GM21717 (cell line): ENCODE measurements around the gene PTK6.
"Not testable (repeated sequence)": the region's sequence is repeated elsewhere in the genome, so short reads cannot be mapped to it uniquely, and the experiment has no call there.

Experiments
- ATAC-seq: cut with Tn5 transposase; IDR thresholded peaks from one replicate; pipeline ENCODE4 v1.9.1; 2021; ENCODE audit warnings: mild to moderate bottlenecking, moderate library complexity; ENCODE audit not compliant: unreplicated experiment

Gene PTK6

DNA sequence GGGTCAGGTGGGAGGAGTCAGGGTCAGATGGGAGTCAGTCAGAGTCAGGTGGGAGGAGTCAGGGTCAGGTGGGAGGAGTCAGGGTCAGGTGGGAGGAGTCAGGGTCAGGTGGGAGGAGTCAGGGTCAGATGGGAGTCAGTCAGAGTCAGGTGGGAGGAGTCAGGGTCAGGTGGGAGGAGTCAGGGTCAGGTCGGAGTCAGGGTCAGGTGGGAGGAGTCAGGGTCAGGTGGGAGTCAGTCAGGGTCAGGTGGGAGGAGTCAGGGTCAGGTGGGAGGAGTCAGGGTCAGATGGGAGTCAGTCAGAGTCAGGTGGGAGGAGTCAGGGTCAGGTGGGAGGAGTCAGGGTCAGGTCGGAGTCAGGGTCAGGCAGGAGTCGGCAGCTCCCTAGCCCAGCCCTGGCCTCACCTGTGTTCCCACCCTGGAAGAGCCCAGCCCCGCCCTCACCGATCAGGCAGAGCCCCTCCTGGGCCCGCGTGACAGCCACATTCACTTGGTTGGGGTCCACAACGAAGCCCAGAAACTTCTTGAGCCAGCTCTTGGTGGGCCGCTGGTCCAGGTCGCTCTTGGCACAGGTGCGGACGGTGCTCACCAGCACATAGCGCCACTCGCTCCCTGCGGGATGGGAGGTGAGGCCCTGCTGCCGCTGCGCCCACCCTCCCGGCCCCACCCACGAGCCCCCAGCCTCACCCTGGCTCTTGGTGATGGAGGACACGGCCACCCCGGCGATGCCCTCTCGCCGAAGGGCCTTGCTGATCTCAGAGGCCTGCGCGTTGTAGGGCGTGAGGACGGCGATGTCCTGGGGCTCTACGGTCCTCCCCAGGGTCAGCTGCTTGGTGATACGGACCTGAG lies 22.5 kb upstream of the PTK6 start:
- ATAC-seq: not testable (repeated sequence)

DNA sequence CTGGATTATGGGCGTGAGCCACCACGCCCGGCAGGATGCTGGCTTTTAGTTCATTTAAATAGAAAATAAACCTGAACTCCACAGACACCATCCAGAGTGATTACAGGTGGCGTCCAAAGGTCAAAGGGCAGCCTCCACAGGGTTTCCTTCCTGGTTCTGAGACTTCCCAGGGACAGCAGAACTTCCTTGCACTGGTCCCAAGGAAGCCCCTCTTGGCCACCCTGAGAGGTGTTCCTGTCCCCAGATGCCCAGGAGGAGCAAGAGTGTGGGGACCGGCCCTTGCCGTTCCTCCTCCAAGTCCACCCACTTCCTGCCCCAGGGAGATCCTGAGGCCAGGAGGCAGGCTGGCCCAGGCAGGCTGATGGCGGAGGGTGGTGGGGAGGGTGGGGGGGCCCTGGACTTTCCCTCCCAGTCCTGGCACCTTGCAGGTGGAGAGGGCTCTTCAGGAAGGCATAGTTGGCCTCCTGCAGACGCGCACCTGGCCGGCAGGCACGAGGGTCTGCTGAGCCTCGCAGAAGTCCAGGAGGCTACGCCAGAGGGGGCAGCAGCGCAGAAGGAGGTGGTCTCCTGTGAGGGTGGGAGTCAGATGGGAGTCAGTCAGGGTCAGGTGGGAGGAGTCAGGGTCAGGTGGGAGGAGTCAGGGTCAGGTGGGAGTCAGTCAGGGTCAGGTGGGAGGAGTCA lies 21.8 kb upstream of the PTK6 start:
- ATAC-seq: no peak

DNA sequence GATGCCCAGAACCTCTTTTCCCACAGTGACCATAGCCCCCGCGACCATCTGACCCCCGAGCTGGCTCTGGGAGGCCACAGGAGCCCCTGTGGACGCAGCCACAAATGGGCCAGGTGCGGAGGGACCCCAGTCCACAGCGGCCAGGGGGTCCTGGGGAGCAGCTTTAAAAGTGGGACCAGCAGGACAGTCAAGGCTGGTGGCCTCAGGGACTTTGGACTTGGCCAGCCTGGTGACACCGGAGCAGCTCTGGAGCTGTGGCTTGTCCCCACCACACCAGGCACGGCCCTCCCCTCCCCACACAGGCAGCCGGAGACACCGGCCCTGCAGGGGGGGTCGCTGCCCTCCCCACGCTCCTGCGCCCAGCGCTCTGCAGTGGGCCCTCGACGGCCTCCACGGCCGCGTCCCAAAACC lies 20.3 kb upstream of the PTK6 start:
- ATAC-seq: no peak

DNA sequence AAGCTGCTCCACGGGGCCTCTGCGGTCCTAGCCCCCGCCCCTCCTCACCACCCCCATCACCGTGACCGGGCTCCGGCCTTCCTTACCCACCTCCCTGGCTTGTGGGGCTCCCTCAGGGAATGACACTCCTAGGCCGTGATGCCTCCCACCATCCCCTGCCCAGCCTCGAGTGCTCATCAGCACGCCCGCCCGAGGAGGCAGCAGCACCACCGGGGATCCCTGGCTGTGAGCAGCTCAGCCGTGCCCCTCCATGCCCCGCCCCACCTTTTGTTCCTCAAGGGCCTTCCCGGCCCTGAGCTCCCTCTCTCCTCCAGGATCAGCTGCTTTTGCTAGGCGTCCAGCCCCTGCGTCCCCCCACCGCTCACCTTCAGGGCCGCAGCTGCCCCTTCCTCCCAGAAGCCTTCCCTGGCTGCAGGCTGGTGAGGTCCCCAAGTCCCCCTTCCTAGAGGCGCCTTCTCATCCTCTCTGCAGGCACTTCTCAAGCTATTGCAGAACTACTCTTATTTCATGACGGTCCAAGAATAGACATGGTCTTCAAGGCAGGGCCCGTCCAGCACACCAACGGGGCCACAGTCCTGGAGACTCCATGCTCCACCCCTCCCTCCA lies 19.8 kb upstream of the PTK6 start:
- no peak for ATAC-seq

DNA sequence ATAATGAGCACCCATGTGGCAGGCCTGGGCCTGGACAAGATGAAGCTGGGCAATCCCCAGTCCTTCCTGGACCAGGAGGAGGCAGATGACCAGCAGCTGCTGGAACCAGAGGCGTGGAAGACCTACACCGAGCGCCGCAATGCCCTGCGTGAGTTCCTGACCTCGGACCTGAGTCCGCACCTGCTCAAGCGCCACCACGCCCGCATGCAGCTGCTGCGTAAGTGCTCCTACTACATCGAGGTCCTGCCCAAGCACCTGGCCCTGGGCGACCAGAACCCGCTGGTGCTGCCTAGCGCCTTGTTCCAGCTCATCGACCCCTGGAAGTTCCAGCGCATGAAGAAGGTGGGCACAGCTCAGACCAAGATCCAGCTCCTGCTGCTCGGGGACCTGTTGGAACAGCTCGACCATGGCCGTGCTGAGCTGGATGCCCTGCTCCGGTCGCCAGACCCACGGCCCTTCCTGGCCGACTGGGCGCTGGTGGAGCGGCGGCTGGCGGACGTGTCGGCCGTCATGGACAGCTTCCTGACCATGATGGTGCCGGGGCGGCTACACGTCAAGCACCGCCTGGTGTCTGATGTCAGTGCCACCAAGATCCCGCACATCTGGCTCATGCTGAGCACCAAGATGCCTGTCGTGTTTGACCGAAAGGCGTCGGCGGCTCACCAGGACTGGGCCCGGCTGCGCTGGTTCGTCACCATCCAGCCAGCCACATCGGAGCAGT lies 18.6 kb upstream of the PTK6 start:
- ATAC-seq: no peak

DNA sequence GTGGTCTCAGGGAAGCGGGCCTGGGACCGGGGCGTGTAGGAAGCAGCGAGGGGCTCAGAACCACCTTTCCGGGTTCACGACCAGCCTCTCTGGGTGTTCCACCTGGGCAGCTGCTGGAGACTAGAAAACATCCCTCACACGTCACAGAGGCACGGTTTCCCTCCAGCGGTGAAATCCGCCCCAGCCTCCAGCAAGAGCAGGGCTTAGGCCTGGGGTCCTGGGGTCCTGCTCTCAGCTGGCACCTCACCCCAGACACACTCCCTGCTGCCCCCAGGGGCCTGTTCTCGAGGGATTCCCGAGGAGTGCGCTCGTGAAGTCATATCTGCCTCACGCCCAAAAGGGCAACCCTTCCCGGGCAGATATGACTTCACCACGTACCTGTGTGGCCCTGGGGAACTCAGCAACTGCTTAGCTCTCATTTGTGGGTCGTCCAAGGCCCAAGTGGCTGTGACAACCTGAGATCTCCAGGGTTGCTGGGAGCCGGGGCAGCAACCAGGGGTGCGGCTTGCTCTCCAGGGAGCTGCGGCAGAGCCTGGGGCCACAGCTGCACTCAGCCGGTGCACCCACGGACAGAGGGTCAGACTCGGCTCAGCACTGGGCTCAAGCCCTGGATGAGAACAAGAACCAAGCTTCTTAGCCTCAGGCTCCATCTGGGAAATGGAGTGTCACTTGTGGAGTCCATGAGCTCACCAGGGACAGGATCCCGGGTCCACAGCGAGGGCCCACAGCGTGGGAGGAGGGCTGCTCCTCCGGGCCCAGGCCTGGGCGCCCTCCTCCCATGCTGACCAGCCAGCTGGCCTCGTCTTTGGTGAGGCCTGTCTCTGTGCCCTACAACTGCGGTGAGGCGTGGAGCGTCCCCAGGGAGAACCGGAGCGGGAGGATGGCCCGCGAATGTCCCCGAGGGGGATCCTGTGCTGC lies 17.4 kb upstream of the PTK6 start:
- no peak for ATAC-seq

DNA sequence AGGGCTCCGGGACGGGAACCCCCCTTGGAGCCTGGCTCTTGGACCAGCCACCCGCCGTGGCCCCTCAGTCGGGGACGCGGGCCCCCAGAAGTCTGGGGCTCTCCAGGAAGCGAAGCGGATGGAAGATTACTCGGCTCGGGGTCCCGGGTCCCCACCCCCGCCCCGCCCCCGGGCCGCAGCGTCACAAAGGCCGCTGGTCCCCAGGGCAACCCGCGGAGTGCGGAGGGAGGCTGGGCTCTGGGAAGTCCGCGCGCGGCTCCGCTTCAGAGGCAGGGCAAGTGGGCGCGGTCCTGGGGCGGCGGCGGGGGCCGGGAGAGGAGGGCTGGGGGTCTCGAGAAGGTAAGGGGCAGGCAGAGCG lies 16.7 kb upstream of the PTK6 start, which contains the start of gene FNDC11:
FNDC11 (plus strand) TSS at position 227 of the 358 bp plus-strand sequence. CDS start 1,505 bp downstream, outside the sequence.
- peak; percentile 15 for ATAC-seq

DNA sequence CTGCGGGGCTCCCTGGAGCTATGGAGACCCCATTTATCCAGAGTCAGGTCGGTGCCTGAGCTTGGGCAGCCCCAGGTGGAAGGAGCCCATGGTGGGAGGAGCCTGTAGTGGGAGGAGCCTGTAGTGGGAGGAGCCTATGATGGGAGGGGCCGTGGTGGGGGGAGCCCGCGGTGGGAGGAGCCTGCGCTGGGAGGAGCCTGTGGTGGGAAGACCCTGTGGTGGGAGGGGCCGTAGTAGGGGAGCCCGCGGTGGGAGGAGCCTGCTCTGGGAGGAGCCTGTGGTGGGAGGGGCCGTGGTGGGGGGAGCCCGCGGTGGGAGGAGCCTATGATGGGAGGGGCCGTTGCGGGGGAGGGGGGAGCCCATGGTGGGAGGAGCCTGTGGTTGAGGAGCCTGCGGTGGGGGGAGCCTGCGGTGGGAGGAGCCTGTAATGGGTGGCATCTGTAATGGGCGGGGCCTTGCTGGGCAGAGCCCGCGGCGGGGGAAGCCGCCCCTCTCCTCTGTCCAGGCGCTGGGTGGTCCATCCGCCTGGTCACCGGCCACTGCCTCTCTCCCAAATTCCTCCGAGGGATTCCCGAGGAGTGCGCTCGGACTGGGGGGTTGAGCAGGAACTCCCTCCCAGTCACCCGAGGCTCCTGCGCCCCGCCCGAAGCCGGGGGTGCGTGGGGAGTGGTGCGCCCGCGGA lies 16.2 kb upstream of the PTK6 start:
- peak; percentile 29 for ATAC-seq

DNA sequence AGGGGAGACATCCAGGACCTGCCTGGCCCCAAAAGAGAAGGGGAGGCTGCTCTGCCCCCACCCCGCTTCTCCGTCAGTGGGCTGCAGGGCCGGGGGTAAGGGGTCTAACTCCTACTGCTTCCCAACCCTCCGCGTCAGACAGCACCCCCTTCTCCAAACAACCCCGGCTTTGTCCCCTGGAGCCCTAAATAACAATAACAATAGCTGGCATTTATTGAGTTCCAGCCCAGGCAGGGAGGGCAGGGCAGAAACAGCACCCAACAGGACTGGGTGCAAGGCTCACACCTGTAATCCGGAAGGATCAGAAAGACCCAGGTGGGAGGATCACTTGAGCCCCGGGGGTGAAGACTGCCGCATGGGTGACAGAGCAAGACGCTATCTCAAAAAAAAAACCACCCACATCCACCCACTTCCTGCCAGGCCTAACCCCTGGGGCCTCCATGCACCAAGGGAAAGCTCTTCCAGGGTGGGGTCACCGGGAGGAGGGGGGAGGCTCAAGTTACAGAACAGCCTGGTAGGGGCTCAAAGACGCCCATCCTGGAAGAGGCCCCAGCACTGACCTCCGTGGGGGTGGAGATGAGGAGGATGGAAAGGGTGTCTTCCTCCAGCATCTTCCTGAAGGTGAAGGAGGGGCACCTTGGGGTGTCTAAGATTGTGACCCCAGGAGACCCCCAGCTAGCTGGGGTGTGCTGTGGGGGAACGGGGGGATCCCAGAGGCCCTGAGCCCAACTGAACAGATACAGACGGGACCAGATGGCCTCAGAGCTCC lies 15.5 kb upstream of the PTK6 start:
- ATAC-seq: peak; percentile 22

DNA sequence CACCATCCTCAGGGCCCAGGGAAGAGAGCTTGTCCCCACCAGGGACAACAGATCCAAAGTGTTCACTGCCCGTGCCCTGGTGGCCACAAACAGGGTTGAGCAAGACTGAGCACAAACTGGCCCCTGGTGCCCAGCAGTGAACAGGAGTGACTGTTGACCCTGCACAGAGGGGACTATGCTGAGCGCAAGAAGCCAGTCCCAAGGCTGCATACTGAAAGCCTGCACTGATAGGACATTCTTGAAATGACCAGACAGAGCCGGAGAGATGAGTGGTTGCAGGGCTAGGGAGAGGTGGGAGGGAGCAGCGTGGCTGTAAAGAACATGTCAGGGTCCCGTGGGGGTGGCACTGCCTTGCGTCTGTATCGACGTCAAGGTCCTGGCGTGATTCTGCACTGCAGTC lies 13.9 kb upstream of the PTK6 start:
- ATAC-seq: no peak

DNA sequence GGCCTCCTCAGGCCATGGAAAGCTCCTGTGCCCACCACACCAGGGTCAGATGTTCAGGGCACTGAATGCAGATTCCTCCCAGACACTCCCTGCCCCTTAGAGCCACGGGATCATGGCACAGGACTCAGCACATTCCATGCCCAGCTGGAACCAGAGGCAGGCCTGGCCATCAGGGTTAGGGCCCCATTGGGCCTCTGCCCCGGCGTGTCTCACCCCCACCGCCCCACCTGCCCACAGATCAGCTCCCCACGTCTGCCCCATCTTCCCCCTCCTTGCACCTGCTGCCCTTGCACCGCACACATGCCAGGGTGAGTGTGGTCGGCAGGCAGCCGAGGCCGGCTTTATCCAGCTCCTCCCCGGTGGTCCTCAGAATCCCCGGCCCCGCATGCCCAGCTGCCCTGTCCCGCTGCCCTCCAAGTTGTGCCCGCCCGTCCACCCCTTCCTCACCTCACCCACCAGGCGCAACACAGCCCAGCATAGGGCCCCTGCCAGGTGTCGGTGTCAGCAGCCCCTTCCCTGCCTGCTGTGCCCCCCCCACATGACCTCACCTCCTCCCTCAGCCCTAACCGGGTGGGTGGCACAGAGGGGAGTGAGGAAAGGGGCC lies 12.6 kb upstream of the PTK6 start:
- ATAC-seq: no peak

DNA sequence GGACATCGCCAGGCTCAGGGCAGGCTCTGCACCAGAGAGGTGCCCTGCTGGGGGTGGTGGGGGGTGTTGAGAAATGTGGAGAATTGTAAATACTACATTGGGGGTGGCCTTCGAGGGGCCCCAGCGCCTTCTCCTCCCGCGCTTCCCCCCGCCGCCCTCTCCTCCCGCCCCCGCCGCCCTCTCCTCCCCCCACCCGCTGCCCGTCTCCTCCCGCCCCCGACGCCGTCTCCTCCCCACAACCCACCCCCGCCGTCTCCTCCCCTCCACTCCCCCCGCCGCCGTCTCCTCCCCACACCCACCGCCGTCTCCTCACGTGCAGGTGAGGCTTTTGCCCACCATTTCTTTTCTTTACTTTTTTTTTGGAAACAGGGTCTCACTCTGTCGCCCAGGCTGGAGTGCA lies 11.8 kb upstream of the PTK6 start:
- ATAC-seq: no peak

DNA sequence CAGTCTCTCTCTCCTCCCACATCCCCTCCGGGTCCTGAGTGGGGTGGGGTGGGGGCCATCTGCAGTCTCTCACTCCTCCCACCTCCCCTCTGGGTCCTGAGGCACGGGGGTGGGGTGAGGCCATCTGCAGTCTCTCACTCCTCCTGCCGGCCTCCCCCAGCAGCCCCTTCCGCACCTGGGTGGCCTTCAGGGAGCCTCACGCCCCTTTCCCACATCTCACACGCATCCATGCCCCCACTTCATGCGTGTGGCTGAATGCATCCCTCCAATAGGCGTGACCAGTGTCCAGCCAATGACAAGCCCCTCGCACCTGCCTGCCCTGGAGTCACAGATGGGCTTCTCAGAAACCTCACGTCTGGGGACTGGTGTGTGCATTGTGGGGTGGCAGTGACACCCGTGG lies 11.4 kb upstream of the PTK6 start:
- no peak for ATAC-seq

DNA sequence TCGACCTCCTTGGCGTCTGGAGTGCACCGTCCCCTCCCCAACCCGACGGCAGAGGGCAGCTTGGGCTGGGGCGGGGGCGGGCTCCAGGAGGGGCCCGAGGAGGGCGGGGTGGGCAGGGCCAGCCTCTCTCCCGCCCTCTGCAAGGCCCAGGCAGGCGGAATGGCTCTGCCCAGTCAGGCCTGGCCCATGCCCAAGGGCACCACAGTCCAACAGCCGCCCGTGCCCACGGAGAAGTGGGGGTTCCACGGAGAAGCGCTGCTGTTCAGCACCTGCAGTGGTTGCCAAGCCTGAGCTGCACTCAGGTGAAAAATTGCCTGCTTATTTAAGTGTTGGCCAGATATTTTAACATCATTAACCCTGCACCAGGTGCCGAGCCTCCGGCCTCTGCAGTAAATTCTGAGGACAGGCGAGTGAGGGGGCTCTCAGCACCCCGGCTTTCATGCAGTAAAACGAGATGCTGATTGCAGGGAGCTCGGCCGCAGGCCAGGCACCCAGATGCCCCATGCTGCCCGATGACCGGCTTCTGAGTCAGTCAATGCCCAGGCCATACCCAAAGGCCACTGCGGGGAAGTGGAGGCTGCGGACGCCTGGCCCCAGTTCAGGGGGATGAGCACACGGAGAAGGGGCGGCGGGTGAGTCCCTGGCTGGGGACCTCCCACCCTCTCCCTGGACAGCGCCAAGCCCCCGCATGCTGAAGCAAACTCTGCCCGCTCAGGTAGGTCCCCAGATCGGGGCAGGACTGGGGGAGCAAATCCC lies 10.7 kb upstream of the PTK6 start, which contains the start of gene SRMS:
SRMS (minus strand) TSS at position 25 of the 756 bp plus-strand sequence. CDS start 286 bp downstream, outside the sequence.
- ATAC-seq: no peak

DNA sequence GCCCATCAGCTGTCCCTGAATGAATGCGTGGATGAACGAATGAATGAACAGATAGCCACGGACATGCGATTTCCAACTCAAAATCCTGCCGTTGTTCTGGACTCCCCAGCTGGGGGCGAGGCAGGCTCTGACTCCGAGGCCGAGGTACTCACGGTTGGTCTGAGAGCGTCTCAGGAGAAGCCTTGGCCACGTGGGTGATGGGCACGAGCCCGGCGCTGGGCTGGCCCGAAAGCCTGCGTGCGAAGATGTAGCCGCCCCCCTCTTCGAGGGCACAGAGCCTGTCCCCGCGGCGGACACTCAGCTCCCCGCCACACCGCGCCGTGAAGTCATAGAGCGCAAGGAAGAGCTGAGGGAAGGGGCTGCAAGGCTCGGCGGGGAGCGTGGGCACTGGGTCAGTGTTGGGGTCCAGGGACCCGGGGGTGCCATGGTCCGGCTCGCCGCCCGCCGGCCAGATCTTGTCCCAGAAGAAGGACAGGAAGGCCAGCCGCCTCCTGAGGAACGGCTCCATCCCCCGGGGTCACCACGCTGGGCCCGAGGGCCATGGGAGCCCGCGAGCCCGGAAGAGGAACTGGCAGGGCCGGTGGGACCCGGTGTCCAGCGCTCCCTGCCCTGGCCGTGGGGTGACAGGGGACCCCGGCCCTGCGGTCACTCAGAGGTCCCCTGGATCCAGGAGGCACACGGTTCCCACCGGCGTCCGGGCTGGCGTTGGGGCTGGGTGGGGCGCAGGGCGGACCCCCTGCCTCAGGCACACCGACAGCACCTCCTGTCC lies 10.0 kb upstream of the PTK6 start:
- ATAC-seq: no peak

DNA sequence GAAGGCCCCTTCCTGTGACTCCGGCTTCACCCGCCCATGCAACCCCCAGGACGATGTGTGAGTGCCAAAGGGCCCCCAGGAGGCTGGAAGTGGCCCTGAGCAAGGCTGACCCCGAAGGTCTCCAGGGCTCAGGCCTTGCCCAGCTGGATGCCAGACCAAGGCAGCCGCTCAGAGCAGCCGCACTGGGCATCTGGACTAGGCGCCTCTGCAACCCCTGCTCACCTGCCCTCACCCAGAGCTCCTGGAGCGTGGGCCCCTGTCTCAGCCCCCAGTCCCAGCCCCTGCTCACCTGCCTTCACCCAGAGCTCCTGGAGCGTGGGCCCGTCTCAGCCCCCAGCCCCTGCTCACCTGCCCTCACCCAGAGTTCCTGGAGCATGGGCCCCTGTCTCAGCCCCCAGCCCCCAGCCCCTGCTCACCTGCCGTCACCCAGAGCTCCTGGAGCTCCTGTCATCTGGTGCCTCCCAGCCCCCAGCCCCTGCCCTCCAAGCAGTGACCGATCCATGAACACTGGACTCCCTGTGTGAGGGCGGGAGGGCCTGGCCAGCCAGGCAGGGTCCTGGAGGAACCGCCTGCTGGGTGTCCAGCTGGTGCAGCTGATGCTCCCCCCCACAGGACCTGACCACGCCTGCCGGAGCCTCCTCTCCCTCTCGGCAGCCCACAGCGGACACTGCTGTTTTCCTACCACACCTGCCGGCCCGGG lies 9.2 kb upstream of the PTK6 start:
- ATAC-seq: no peak
